ENCODE results near the gene ACTR6.
"Not testable (repeated sequence)": the region's sequence is repeated elsewhere in the genome, so short reads cannot be mapped to it uniquely, and the experiment has no call there.

Gene ACTR6

GRCh38 chr12:100229036-100229635 is 28.5 kb downstream of the ACTR6 start:
- Mint-ChIP-seq H3K36me3 (peaks cover 17% of the 10 kb centered on the region), H3K27ac (no peak overlapping the region), H3K9me3 (no peaks in the 10 kb centered on the region), H3K4me3 (no peak overlapping the region), H3K4me1 (no peaks in the 10 kb centered on the region)
- peak; percentile 44 for ATAC-seq
- DNase-seq (ENCODE audit: low spot score in 2 of 2): no peak

GRCh38 chr12:100229876-100230275 is 29.3 kb downstream of the ACTR6 start:
- no peak overlapping the region for H3K27ac Mint-ChIP-seq
- no peaks in the 10 kb centered on the region for H3K9me3 Mint-ChIP-seq
- no peak overlapping the region for H3K4me3 Mint-ChIP-seq
- DNase-seq (ENCODE audit: low spot score in 2 of 2): no peak
- no peaks in the 10 kb centered on the region for H3K4me1 Mint-ChIP-seq
- H3K36me3 Mint-ChIP-seq: peaks cover 10% of the 10 kb centered on the region
- ATAC-seq: no peak

GRCh38 chr12:100231873-100232272 is 31.3 kb downstream of the ACTR6 start:
- not testable (repeated sequence) for H3K9me3 Mint-ChIP-seq; H3K4me1 Mint-ChIP-seq; ATAC-seq; DNase-seq (ENCODE audit: low spot score in 2 of 2); H3K4me3 Mint-ChIP-seq; H3K27ac Mint-ChIP-seq; H3K36me3 Mint-ChIP-seq

GRCh38 chr12:100234166-100234565 is 33.6 kb downstream of the ACTR6 start:
- no peak overlapping the region for H3K27ac Mint-ChIP-seq
- no peak for DNase-seq (ENCODE audit: low spot score in 2 of 2)
- H3K4me3 Mint-ChIP-seq: no peak overlapping the region
- no peaks in the 10 kb centered on the region for H3K36me3 Mint-ChIP-seq
- ATAC-seq: no peak
- no peaks in the 10 kb centered on the region for H3K4me1 Mint-ChIP-seq
- no peaks in the 10 kb centered on the region for H3K9me3 Mint-ChIP-seq

GRCh38 chr12:100234591-100235304 is 34.1 kb downstream of the ACTR6 start:
- H3K4me3 Mint-ChIP-seq: no peak overlapping the region
- H3K27ac Mint-ChIP-seq: no peak overlapping the region
- no peaks in the 10 kb centered on the region for H3K9me3 Mint-ChIP-seq
- DNase-seq (ENCODE audit: low spot score in 2 of 2) (no peak), ATAC-seq (no peak)
- H3K4me1 Mint-ChIP-seq: no peaks in the 10 kb centered on the region
- no peaks in the 10 kb centered on the region for H3K36me3 Mint-ChIP-seq

GRCh38 chr12:100238801-100239200 is 38.2 kb downstream of the ACTR6 start:
- no peak overlapping the region for H3K4me3 Mint-ChIP-seq
- no peaks in the 10 kb centered on the region for H3K4me1 Mint-ChIP-seq
- no peaks in the 10 kb centered on the region for H3K36me3 Mint-ChIP-seq
- H3K9me3 Mint-ChIP-seq: no peaks in the 10 kb centered on the region
- H3K27ac Mint-ChIP-seq: no peak overlapping the region
- no peak for DNase-seq (ENCODE audit: low spot score in 2 of 2)
- ATAC-seq: no peak

- Mint-ChIP-seq H3K36me3 (no peaks in the 10 kb centered on the region), H3K27ac (no peak overlapping the region), H3K4me1 (no peaks in the 10 kb centered on the region), H3K9me3 (no peaks in the 10 kb centered on the region), H3K4me3 (no peak overlapping the region)
- no peak for DNase-seq (ENCODE audit: low spot score in 2 of 2)
- ATAC-seq: no peak
Measured at GRCh38 chr12:100239589-100239988, 39.0 kb downstream of the ACTR6 start.

- DNase-seq (ENCODE audit: low spot score in 2 of 2): no peak
- Mint-ChIP-seq H3K4me1 (no peaks in the 10 kb centered on the region), H3K27ac (no peak overlapping the region), H3K36me3 (no peaks in the 10 kb centered on the region), H3K4me3 (no peak overlapping the region), H3K9me3 (no peaks in the 10 kb centered on the region)
- ATAC-seq: no peak
Measured at GRCh38 chr12:100243137-100243536, 42.5 kb downstream of the ACTR6 start.

GRCh38 chr12:100247765-100248164 is 47.1 kb downstream of the ACTR6 start:
- no peaks in the 10 kb centered on the region for H3K9me3 Mint-ChIP-seq
- no peaks in the 10 kb centered on the region for H3K4me1 Mint-ChIP-seq
- ATAC-seq: no peak
- no peaks in the 10 kb centered on the region for H3K36me3 Mint-ChIP-seq
- no peak overlapping the region for H3K4me3 Mint-ChIP-seq
- H3K27ac Mint-ChIP-seq: no peak overlapping the region
- DNase-seq (ENCODE audit: low spot score in 2 of 2): no peak

- H3K36me3 Mint-ChIP-seq: no peaks in the 10 kb centered on the region
- DNase-seq (ENCODE audit: low spot score in 2 of 2) (no peak), ATAC-seq (no peak)
- H3K4me1 Mint-ChIP-seq: no peaks in the 10 kb centered on the region
- H3K4me3 Mint-ChIP-seq: no peak overlapping the region
- H3K27ac Mint-ChIP-seq: no peak overlapping the region
- no peaks in the 10 kb centered on the region for H3K9me3 Mint-ChIP-seq
Measured at GRCh38 chr12:100248886-100249285, 48.3 kb downstream of the ACTR6 start.

- ATAC-seq: no peak
- Mint-ChIP-seq H3K36me3 (no peaks in the 10 kb centered on the region), H3K9me3 (no peaks in the 10 kb centered on the region), H3K4me3 (no peak overlapping the region), H3K4me1 (no peaks in the 10 kb centered on the region), H3K27ac (no peak overlapping the region)
- no peak for DNase-seq (ENCODE audit: low spot score in 2 of 2)
Measured at GRCh38 chr12:100249941-100250340, 49.3 kb downstream of the ACTR6 start.

- Mint-ChIP-seq H3K27ac (no peak overlapping the region), H3K9me3 (no peaks in the 10 kb centered on the region), H3K36me3 (no peaks in the 10 kb centered on the region), H3K4me1 (no peaks in the 10 kb centered on the region), H3K4me3 (no peak overlapping the region)
- no peak for DNase-seq (ENCODE audit: low spot score in 2 of 2)
- ATAC-seq: no peak
Measured at GRCh38 chr12:100251917-100252316, 51.3 kb downstream of the ACTR6 start.

- Mint-ChIP-seq H3K9me3 (no peaks in the 10 kb centered on the region), H3K4me3 (no peak overlapping the region), H3K36me3 (no peaks in the 10 kb centered on the region), H3K27ac (no peak overlapping the region), H3K4me1 (no peaks in the 10 kb centered on the region)
- no peak for ATAC-seq
- DNase-seq (ENCODE audit: low spot score in 2 of 2): no peak
Measured at GRCh38 chr12:100253437-100253836, 52.8 kb downstream of the ACTR6 start.

GRCh38 chr12:100254876-100255275 is 54.3 kb downstream of the ACTR6 start:
- Mint-ChIP-seq H3K27ac (no peak overlapping the region), H3K36me3 (no peaks in the 10 kb centered on the region), H3K9me3 (no peaks in the 10 kb centered on the region), H3K4me3 (no peak overlapping the region), H3K4me1 (no peaks in the 10 kb centered on the region)
- no peak for DNase-seq (ENCODE audit: low spot score in 2 of 2)
- no peak for ATAC-seq

GRCh38 chr12:100258127-100258526 is 57.5 kb downstream of the ACTR6 start:
- no peaks in the 10 kb centered on the region for H3K9me3 Mint-ChIP-seq
- DNase-seq (ENCODE audit: low spot score in 2 of 2) (no peak), ATAC-seq (no peak)
- no peak overlapping the region for H3K4me3 Mint-ChIP-seq
- no peaks in the 10 kb centered on the region for H3K36me3 Mint-ChIP-seq
- H3K4me1 Mint-ChIP-seq: no peaks in the 10 kb centered on the region
- no peak overlapping the region for H3K27ac Mint-ChIP-seq

GRCh38 chr12:100263131-100263530 is 62.5 kb downstream of the ACTR6 start:
- H3K9me3 Mint-ChIP-seq: no peaks in the 10 kb centered on the region
- H3K36me3 Mint-ChIP-seq: no peaks in the 10 kb centered on the region
- H3K4me3 Mint-ChIP-seq: no peak overlapping the region
- H3K4me1 Mint-ChIP-seq: peaks cover 11% of the 10 kb centered on the region
- ATAC-seq (no peak), DNase-seq (ENCODE audit: low spot score in 2 of 2) (no peak)
- H3K27ac Mint-ChIP-seq: no peak overlapping the region
